HG03432 (cell line): ENCODE results near the gene ATG2A.
A peak's percentile ranks its signal among the peaks of the same experiment; 100 is the strongest.

Experiments used
- ATAC-seq: cut with Tn5 transposase; IDR thresholded peaks from one replicate; pipeline ENCODE4 v1.9.1; 2021; ENCODE audit warnings: mild to moderate bottlenecking, moderate library complexity; ENCODE audit not compliant: unreplicated experiment

The ATG2A gene

GRCh38 chr11:64925536-64926436 is 8.8 kb upstream of the ATG2A start:
- ATAC-seq = no peak

GRCh38 chr11:64924910-64925284 is 7.9 kb upstream of the ATG2A start:
- peak; percentile 3 for ATAC-seq

DNA sequence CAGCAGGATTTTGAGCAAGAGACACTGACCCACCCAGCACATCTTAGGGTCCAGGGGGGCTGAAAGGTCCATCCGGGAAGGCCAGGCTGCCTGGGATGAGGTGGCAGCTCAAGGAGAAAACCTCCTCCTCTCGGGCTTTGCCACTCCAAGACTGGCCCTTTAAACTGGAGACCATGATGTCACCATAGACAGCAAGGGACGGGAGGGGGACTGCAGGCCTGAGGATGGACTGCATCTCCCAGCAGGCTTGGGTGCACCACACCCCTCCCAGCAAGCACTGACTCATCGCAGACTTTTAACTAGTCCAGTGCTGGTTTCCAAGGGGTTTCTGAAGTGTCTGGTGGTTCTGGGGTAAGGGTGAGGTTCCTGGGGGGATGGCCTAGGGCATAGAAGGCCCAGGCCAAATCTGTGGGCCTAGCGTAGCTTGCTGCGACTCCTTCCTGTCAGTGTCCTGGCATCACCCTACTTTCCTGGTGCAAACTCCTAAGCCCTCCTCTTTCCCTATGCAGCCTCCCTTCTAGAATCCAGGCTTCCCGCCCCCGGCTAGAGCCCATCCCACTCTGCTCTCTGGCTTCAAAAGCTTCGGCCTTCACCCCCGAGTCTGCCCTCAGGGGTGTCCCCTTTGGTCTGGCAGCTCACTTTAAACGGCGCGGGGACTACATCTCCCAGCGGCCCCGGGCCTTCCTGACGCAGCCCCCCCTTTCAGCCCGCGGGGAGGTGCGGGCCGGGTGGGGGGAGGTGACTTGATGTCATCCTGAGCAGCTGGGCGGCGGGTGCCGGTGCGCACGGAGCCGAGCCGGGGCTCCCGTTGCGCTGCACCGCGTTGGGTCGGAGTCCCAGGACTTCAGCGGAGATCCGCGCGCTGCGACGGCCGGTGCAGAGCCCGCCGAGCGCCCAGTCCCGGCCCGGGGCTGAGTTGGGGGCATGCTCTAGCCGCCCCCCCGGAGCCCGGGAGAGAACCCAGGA is 7.2 kb upstream of the ATG2A start, which contains the start of gene PPP2R5B:
Gene PPP2R5B (plus strand): TSS at position 746 of the 966 bp plus-strand sequence. CDS start 1,046 bp downstream, outside the sequence.
- ATAC-seq = peak; percentile 84

- no peak for ATAC-seq
These were observed 6.2 kb upstream of the ATG2A start for GRCh38 chr11:64923151-64923661.

- ATAC-seq = no peak
These were observed 4.4 kb upstream of the ATG2A start for GRCh38 chr11:64921384-64921783.

GRCh38 chr11:64920124-64920523 is 3.1 kb upstream of the ATG2A start:
- ATAC-seq = no peak

GRCh38 chr11:64919627-64920026 is 2.6 kb upstream of the ATG2A start:
- ATAC-seq = no peak

- no peak for ATAC-seq
These were observed 1.0 kb upstream of the ATG2A start for GRCh38 chr11:64918017-64918416.

- no peak for ATAC-seq
These were observed 620 bp upstream of the ATG2A start for GRCh38 chr11:64917663-64917995.

- peak; percentile 13 for ATAC-seq
These were observed 802 bp downstream of the ATG2A start for GRCh38 chr11:64916040-64916774.

DNA sequence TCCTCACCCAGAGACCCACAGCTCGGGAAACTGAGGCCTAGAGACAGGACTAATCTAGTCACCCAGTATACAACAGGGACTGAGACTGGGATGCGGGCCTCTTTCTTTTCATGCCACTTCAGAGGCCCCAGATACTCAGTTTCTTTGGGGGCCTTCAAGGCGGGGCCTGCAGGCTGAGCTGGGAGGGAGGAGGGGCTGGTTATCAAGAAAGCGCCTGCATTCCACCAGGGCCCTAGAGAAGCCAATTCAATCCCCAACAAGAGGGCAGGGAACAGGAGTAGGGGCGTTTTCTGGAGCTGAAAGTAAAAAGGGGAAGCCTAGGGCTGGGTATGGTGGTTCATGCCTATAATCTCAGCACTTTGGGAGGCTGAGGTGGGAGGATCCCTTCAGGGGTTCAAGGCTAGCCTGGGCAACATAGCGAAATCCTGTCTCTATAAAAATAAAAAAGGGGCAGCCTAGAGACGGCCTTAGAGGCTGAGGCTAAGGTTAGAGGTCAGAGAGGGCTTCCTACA is 1.6 kb downstream of the ATG2A start:
- ATAC-seq = no peak

GRCh38 chr11:64914123-64914522 is 2.9 kb downstream of the ATG2A start:
- ATAC-seq = no peak

DNA sequence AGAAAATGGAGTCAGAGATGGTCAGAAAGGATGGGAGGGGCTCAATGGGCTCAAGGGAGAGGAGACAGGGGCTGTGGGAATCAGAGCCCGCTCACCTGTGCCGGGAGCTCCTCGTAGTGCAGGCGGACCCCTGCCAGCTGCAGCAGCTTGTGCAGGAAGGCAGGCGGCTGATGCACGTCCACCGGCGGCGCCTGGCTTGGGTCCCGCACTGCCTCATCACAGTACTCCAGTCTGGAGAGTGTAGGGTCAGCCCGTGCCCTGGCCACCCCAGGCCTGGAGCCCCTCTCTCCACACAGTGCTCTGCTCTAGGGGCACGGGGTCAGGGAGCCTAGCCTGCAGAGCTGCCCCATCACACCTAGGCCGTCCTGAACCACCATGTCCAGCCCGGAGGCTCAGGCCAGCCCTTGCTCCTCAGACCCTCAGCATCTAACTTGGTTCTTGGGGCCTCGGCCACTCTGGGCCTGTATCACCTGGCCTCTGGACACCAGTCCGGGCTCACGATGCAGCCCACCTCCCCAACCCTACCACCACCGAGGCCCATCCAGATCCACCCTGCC is 3.8 kb downstream of the ATG2A start:
- no peak for ATAC-seq

GRCh38 chr11:64911689-64912088 is 5.3 kb downstream of the ATG2A start:
- no peak for ATAC-seq

- ATAC-seq = no peak
These were observed 5.9 kb downstream of the ATG2A start for GRCh38 chr11:64911142-64911541.

GRCh38 chr11:64910451-64911093 is 6.4 kb downstream of the ATG2A start:
- no peak for ATAC-seq

DNA sequence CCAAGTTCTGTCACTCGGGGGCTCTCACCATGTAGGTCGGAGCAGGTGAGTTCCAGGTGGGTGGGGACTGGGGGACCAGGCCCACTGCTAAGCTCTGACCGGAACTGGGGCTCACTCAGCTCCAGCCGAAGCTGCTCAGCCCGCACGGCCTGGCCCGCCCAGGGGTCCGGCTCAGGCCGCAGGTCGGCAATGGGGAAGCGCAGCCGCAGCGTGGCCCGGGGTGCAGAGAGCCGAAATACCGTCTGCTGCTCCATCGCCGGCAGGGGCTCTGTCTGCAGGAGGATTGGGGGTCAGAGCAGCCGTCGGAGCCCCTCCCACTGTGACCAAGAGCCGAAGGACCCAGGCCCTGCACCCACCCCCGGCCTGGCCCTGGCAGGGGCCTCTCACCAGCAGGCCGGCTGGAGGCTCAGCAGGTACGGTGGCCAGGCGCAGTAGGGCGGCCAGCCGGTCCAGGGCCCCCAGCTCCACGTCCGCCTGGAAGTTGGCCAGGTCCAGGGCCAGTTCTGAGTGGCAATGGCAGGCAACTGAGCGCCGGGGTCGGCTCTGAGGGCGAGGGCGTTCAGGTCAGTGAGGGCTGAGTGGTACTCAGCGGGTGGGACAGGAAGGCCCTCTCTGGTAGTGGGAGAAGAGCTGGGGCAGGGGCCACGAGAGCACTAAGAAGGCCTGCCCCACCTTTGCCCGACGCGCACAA is 7.2 kb downstream of the ATG2A start:
- ATAC-seq = no peak

DNA sequence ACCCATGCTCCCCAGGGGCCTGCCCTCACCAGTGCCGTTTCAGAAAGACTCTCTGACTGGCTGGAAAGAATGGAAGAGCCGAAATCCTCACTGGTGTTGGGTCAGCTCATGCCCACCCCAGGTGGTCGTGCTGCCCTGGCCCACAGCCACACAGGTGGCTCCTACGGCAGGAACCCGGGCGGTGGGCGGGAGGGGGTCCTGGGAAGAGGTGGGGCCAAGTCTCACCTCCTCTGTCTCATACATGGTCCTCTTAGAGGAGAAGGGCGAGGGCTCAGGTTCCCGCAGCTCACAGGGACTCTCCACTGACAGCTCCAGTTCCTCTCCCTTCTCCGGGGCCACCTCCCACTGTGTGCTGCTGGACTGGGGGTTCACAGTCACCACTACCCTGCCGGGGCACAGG is 8.2 kb downstream of the ATG2A start:
- no peak for ATAC-seq

DNA sequence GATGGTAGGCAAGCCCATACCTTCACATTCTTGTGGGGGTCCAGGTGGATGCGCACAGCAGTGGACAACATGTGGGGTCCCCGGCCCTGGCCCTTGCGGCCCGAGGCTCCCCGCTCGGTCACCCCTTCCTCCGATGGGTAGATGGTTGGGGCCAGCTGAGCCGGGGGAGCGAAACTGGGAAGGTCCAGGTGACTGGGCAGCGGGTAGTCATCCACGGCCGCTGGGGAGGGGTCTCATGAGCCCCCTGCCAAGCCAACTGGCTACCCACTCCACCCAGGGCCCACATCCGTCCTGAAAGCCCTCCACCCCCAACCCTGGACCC is 10.7 kb downstream of the ATG2A start:
- no peak for ATAC-seq
